Panc1 (cell line): Measurements from ENCODE around the gene TMEM51. TPM values are rescaled to one million over a fixed set of nuclear protein-coding genes. Genes with fewer than 3 reads are reported as not detected.

ENCODE experiments used
- ATAC-seq: fragments of 200-7000 bp; cut with Tn5 transposase; 2 replicates; pipeline ENCODE4 v1.9.1; 2020; ENCODE audit warnings: mild to moderate bottlenecking, moderate library complexity
- BruUV-seq: library from RNA; stranded (reverse); fragments of 400-500 nt; replicated peaks from 2 replicates; lab custom pipeline; 2021; lab: Mats Ljungman, UMichigan
- CTCF ChIA-PET: fragments of 300-600 bp; sonication (Branson Sonifier 250); formaldehyde crosslinking; loops from one replicate; lab custom pipeline; 2022; ENCODE audit warnings: antibody characterized with exemption; lab: Charles Lee
- POLR2A ChIA-PET: fragments of 300-600 bp; sonication (Branson Sonifier 250); formaldehyde crosslinking; loops from one replicate; lab custom pipeline; 2022; ENCODE audit warnings: antibody characterized with exemption; lab: Charles Lee
- DNase-seq: peaks from one replicate; pipeline ENCODE4 v3.0.0-alpha.2; 2010; ENCODE audit warnings: low read depth, low spot score
- H3K27ac ChIP-seq: 2 replicates; pipeline ENCODE4 v1.5.1; 2011; ENCODE audit warnings: mild to moderate bottlenecking, low read length, inconsistent platforms
- H3K27me3 ChIP-seq: fragments of 200-500 bp; sonication (Bioruptor generic); 2 replicates; pipeline ENCODE4 v1.6.0; 2014; ENCODE audit warnings: low read length, inconsistent platforms; ENCODE audit not compliant: control insufficient read depth, insufficient read depth
- H3K36me3 ChIP-seq: fragments of 200-500 bp; sonication (Bioruptor generic); 2 replicates; pipeline ENCODE4 v1.5.1; 2014; ENCODE audit warnings: inconsistent platforms, mild to moderate bottlenecking, low read length, moderate library complexity; ENCODE audit not compliant: control insufficient read depth, insufficient read depth
- H3K4me1 ChIP-seq: 2 replicates; pipeline ENCODE4 v1.5.1; 2011; ENCODE audit warnings: inconsistent platforms, mild to moderate bottlenecking, low read length, moderate library complexity; ENCODE audit not compliant: control insufficient read depth, insufficient read depth
- H3K4me3 ChIP-seq, 2 experiments: 2 replicates each; pipeline ENCODE4 v1.5.1; 2011 to 2012; ENCODE audit warnings: low read depth in 2 of 2, low read length in 2 of 2, mild to moderate bottlenecking in 2 of 2, inconsistent platforms in 1 of 2, moderate library complexity in 1 of 2
- H3K9me3 ChIP-seq: fragments of 200-500 bp; sonication (Bioruptor generic); 2 replicates; pipeline ENCODE4 v1.5.1; 2014; ENCODE audit warnings: low read depth, mild to moderate bottlenecking, inconsistent platforms, low read length, moderate library complexity; ENCODE audit not compliant: control insufficient read depth, insufficient read depth
- CTCF ChIP-seq: fragments of 450-650 bp; IDR thresholded peaks from 2 replicates; pipeline ENCODE4 v1.5.1; 2017; ENCODE audit warnings: mild to moderate bottlenecking
- POLR2AphosphoS5 ChIP-seq: IDR thresholded peaks from 2 replicates; pipeline ENCODE4 v1.6.1; 2012; ENCODE audit warnings: mild to moderate bottlenecking, low read depth, low read length, moderate library complexity
- REST ChIP-seq, 2 experiments: IDR thresholded peaks; 2 replicates each; pipeline ENCODE4 v1.6.1; 2011 to 2012; ENCODE audit warnings: low read depth in 2 of 2, control low read depth in 1 of 2, low read length in 1 of 2, mild to moderate bottlenecking in 1 of 2, moderate library complexity in 1 of 2; ENCODE audit not compliant: insufficient read depth in 1 of 2
- SIN3A ChIP-seq: IDR thresholded peaks from 2 replicates; pipeline ENCODE4 v1.6.1; 2012; ENCODE audit warnings: low read depth, mild to moderate bottlenecking, low read length, moderate library complexity, borderline replicate concordance; ENCODE audit not compliant: insufficient read depth
- TCF7L2 ChIP-seq: IDR thresholded peaks from 2 replicates; pipeline ENCODE4 v1.6.1; 2011; ENCODE audit warnings: mild to moderate bottlenecking, low read depth, low read length, inconsistent platforms
- in situ Hi-C: cut with HindIII; loops from 2 replicates; pipeline ENCODE4 v1.10.0; 2016; ENCODE audit warnings: low sequenced_read_pairs, low pct_unique_long_range_greater_than_20kb
- intact Hi-C: fragments of 100-400 bp; cut with micrococcal nuclease; formaldehyde crosslinking; loops from one replicate; pipeline ENCODE4 v1.10.0; 2022; ENCODE audit not compliant: unreplicated experiment
- total RNA-seq: library from RNA; stranded (reverse); gene quantifications from one replicate; pipeline ENCODE4 v1.2.1, GENCODE V29; 2021; ENCODE audit not compliant: unreplicated experiment

Gene TMEM51
- total RNA-seq, 1 experiment from 2014 or later, result 25.8 TPM

GRCh38 chr1:15123270-15123669, 30.3 kb upstream of the TMEM51 start:
- BruUV-seq, result no TSS peak
- CTCF ChIA-PET, result no interaction called here
- intact Hi-C loops, result loop anchor here (10.0 kb wide), 1 partner anchor 58 kb away; no protein-coding TSS in a partner anchor
- H3K27ac ChIP-seq, result no peak overlapping the region
- no peak overlapping the region for H3K4me3 ChIP-seq
- DNase-seq, result no peak
- H3K4me1 ChIP-seq, result no peaks in the 10 kb centered on the region
- in situ Hi-C loops, result no loop called here
- POLR2A ChIA-PET, result no interaction called here
- ATAC-seq, result no peak
- no peaks in the 10 kb centered on the region for H3K9me3 ChIP-seq
- H3K36me3 ChIP-seq, result no peaks in the 10 kb centered on the region
- peaks cover 3% of the 10 kb centered on the region; the same call in 1 of the 2 replicates for H3K27me3 ChIP-seq
- no peak for TF ChIP-seq SIN3A
- no peak for TF ChIP-seq TCF7L2
- no peak for TF ChIP-seq CTCF
- no peak for TF ChIP-seq REST (IDR thresholded peaks at IDR 0.05; ENCODE audit: insufficient read depth in 1 of 2, low read depth in 2 of 2, low read length in 1 of 2)
- no peak for TF ChIP-seq POLR2AphosphoS5

DNA sequence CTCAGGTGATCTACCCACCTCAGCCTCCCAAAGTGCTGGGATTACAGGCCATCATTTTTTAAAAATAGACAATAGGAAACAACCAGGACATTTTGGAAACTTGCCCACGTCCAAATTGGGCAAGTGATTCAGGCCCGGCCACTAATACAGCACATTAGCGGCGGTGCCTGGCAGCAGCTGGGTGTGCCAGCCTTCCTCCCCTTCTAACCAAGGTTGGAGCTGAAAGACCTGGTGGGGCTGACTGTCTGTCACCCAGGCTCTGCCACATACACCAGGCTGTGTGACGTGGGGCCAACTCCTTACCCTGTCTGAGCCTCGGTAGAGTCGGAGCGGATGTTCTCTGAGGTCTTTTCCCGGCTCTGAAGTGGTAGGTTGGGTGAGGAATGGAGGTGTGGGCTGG, 29.6 kb upstream of the TMEM51 start:
- POLR2A ChIA-PET, result no interaction called here
- H3K27ac ChIP-seq, result no peak overlapping the region
- peaks cover 3% of the 10 kb centered on the region; the same call in 1 of the 2 replicates for H3K27me3 ChIP-seq
- CTCF ChIA-PET, result no interaction called here
- BruUV-seq, result no TSS peak
- DNase-seq (no peak), ATAC-seq (no peak)
- no peaks in the 10 kb centered on the region for H3K4me1 ChIP-seq
- no peak overlapping the region for H3K4me3 ChIP-seq
- in situ Hi-C loops (no loop called here), intact Hi-C loops (loop anchor here (10.0 kb wide), 1 partner anchor 59 kb away; no protein-coding TSS in a partner anchor)
- no peaks in the 10 kb centered on the region for H3K36me3 ChIP-seq
- no peaks in the 10 kb centered on the region for H3K9me3 ChIP-seq
- no peak for TF ChIP-seq CTCF
- no peak for TF ChIP-seq TCF7L2
- TF ChIP-seq SIN3A, result no peak
- TF ChIP-seq REST (IDR thresholded peaks at IDR 0.05; ENCODE audit: insufficient read depth in 1 of 2, low read depth in 2 of 2, low read length in 1 of 2), result no peak
- no peak for TF ChIP-seq POLR2AphosphoS5
